ENCODE results near the gene CALHM5.
"Not testable (repeated sequence)": the region's sequence is repeated elsewhere in the genome, so short reads cannot be mapped to it uniquely, and the experiment has no call there.

Gene CALHM5

GRCh38 chr6:116475141-116475540 is 36.3 kb upstream of the CALHM5 start:
- H3K27me3 ChIP-seq = no peaks in the 10 kb centered on the region
- no peak overlapping the region for H3K4me3 ChIP-seq
- no peak overlapping the region for H3K27ac ChIP-seq
- no peaks in the 10 kb centered on the region for H3K36me3 ChIP-seq
- peaks cover 19% of the 10 kb centered on the region for H3K4me1 ChIP-seq
- H3K9me3 ChIP-seq = no peaks in the 10 kb centered on the region
- H4K20me1 ChIP-seq = no peaks in the 10 kb centered on the region
- peak overlapping the region; percentile 57 for H3K4me2 ChIP-seq
- TF ChIP-seq Cebpa-rat (IDR thresholded peaks at IDR 0.05) = no peak
- H3K9ac ChIP-seq = no peak overlapping the region

GRCh38 chr6:116476002-116476678 is 35.3 kb upstream of the CALHM5 start:
- H3K4me3 ChIP-seq = no peak overlapping the region
- no peaks in the 10 kb centered on the region for H3K9me3 ChIP-seq
- H3K27me3 ChIP-seq = no peaks in the 10 kb centered on the region
- peak overlapping the region; percentile 57 for H3K4me2 ChIP-seq
- no peaks in the 10 kb centered on the region for H4K20me1 ChIP-seq
- no peak overlapping the region for H3K9ac ChIP-seq
- no peaks in the 10 kb centered on the region for H3K36me3 ChIP-seq
- no peak overlapping the region; the same call in 1 of the 2 replicates for H3K27ac ChIP-seq
- H3K4me1 ChIP-seq = peaks cover 19% of the 10 kb centered on the region
- no peak for TF ChIP-seq Cebpa-rat (IDR thresholded peaks at IDR 0.05)

- no peaks in the 10 kb centered on the region for H4K20me1 ChIP-seq
- no peak overlapping the region for H3K9ac ChIP-seq
- H3K4me2 ChIP-seq = no peak overlapping the region
- no peak for TF ChIP-seq Cebpa-rat (IDR thresholded peaks at IDR 0.05)
- no peak overlapping the region for H3K27ac ChIP-seq
- no peaks in the 10 kb centered on the region for H3K27me3 ChIP-seq
- no peaks in the 10 kb centered on the region for H3K36me3 ChIP-seq
- no peak overlapping the region for H3K4me3 ChIP-seq
- no peaks in the 10 kb centered on the region for H3K9me3 ChIP-seq
- no peaks in the 10 kb centered on the region for H3K4me1 ChIP-seq
These were observed 28.7 kb upstream of the CALHM5 start for GRCh38 chr6:116482780-116483179.

- H3K27me3 ChIP-seq = no peaks in the 10 kb centered on the region
- H3K4me3 ChIP-seq = no peak overlapping the region
- no peaks in the 10 kb centered on the region for H3K36me3 ChIP-seq
- no peaks in the 10 kb centered on the region for H3K4me1 ChIP-seq
- TF ChIP-seq Cebpa-rat (IDR thresholded peaks at IDR 0.05) = no peak
- H3K9me3 ChIP-seq = no peaks in the 10 kb centered on the region
- H3K9ac ChIP-seq = no peak overlapping the region
- H3K4me2 ChIP-seq = no peak overlapping the region
- no peaks in the 10 kb centered on the region for H4K20me1 ChIP-seq
- H3K27ac ChIP-seq = no peak overlapping the region
These were observed 27.8 kb upstream of the CALHM5 start for GRCh38 chr6:116483616-116484015.

GRCh38 chr6:116485559-116486184 is 25.8 kb upstream of the CALHM5 start:
- Histone ChIP-seq H3K9ac (no peak overlapping the region), H3K36me3 (no peaks in the 10 kb centered on the region), H3K27ac (no peak overlapping the region), H3K4me3 (no peak overlapping the region), H3K4me2 (no peak overlapping the region), H3K9me3 (no peaks in the 10 kb centered on the region), H4K20me1 (no peaks in the 10 kb centered on the region), H3K27me3 (no peaks in the 10 kb centered on the region), H3K4me1 (no peaks in the 10 kb centered on the region)
- no peak for TF ChIP-seq Cebpa-rat (IDR thresholded peaks at IDR 0.05)

- H3K27me3 ChIP-seq = no peaks in the 10 kb centered on the region
- no peak for TF ChIP-seq Cebpa-rat (IDR thresholded peaks at IDR 0.05)
- H3K9ac ChIP-seq = no peak overlapping the region
These were observed 19.7 kb upstream of the CALHM5 start for GRCh38 chr6:116491610-116492330.

GRCh38 chr6:116492331-116493067 is 18.9 kb upstream of the CALHM5 start:
- no peaks in the 10 kb centered on the region for H3K9me3 ChIP-seq
- H3K4me2 ChIP-seq = no peak overlapping the region
- H4K20me1 ChIP-seq = no peaks in the 10 kb centered on the region
- no peak for TF ChIP-seq Cebpa-rat (IDR thresholded peaks at IDR 0.05)
- H3K4me1 ChIP-seq = no peaks in the 10 kb centered on the region
- H3K9ac ChIP-seq = no peak overlapping the region
- no peaks in the 10 kb centered on the region for H3K36me3 ChIP-seq
- no peaks in the 10 kb centered on the region for H3K27me3 ChIP-seq
- H3K4me3 ChIP-seq = no peak overlapping the region
- H3K27ac ChIP-seq = no peak overlapping the region

More at GRCh38 chr6:116491610-116492330, 19.7 kb upstream of the CALHM5 start:
- Histone ChIP-seq H4K20me1 (no peaks in the 10 kb centered on the region), H3K27ac (no peak overlapping the region), H3K36me3 (no peaks in the 10 kb centered on the region), H3K4me2 (no peak overlapping the region), H3K9me3 (no peaks in the 10 kb centered on the region), H3K4me1 (no peaks in the 10 kb centered on the region), H3K4me3 (no peak overlapping the region)

- H3K4me1 ChIP-seq, H3K4me3 ChIP-seq, H4K20me1 ChIP-seq, H3K9ac ChIP-seq, H3K27ac ChIP-seq, H3K9me3 ChIP-seq, H3K27me3 ChIP-seq, H3K36me3 ChIP-seq, H3K4me2 ChIP-seq: not testable (repeated sequence)
These were observed 16.3 kb upstream of the CALHM5 start for GRCh38 chr6:116495161-116495560.

- Histone ChIP-seq H3K4me2 (no peak overlapping the region), H3K4me1 (no peaks in the 10 kb centered on the region), H3K27me3 (no peaks in the 10 kb centered on the region), H3K36me3 (no peaks in the 10 kb centered on the region), H3K27ac (no peak overlapping the region), H3K9me3 (no peaks in the 10 kb centered on the region), H4K20me1 (no peaks in the 10 kb centered on the region), H3K9ac (no peak overlapping the region), H3K4me3 (no peak overlapping the region)
- TF ChIP-seq Cebpa-rat (IDR thresholded peaks at IDR 0.05) = no peak
These were observed 14.2 kb upstream of the CALHM5 start for GRCh38 chr6:116497113-116497676.
